NT2/D1 (cell line): ENCODE results near the gene MARCHF4.
A peak's percentile ranks its signal among the peaks of the same experiment; 100 is the strongest.
"Not testable (repeated sequence)": the region's sequence is repeated elsewhere in the genome, so short reads cannot be mapped to it uniquely, and the experiment has no call there.

Experiments used
- DNase-seq: peaks from one replicate; pipeline ENCODE4 v3.0.0-alpha.2; 2011; ENCODE audit warnings: low read depth, low spot score
- H3K27me3 ChIP-seq: 2 replicates; pipeline ENCODE4 v1.6.0; 2011; ENCODE audit warnings: mild to moderate bottlenecking; ENCODE audit not compliant: insufficient read length, insufficient read depth
- H3K36me3 ChIP-seq: 2 replicates; pipeline ENCODE4 v1.6.1; 2011; ENCODE audit warnings: mild to moderate bottlenecking, low read length, mixed read lengths; ENCODE audit not compliant: insufficient read depth, insufficient read length
- H3K4me1 ChIP-seq: 2 replicates; pipeline ENCODE4 v1.5.1; 2011; ENCODE audit not compliant: insufficient read depth, insufficient read length
- H3K4me3 ChIP-seq: 2 replicates; pipeline ENCODE4 v1.5.1; 2011; ENCODE audit warnings: low read depth; ENCODE audit not compliant: insufficient read length
- H3K9ac ChIP-seq: 2 replicates; pipeline ENCODE4 v1.6.0; 2011; ENCODE audit warnings: low read depth; ENCODE audit not compliant: insufficient read length
- H3K9me3 ChIP-seq: 2 replicates; pipeline ENCODE4 v1.5.1; 2011; ENCODE audit warnings: mild to moderate bottlenecking, low read length; ENCODE audit not compliant: insufficient read depth
- SUZ12 ChIP-seq: IDR thresholded peaks from 2 replicates; pipeline ENCODE4 v1.6.1; 2011; ENCODE audit not compliant: insufficient read length, insufficient read depth; ENCODE audit errors: extremely low read depth
- YY1 ChIP-seq: IDR thresholded peaks from 2 replicates; pipeline ENCODE4 v1.6.1; 2011; ENCODE audit not compliant: insufficient read length, insufficient read depth
- ZNF274 ChIP-seq: IDR thresholded peaks from 2 replicates; pipeline ENCODE4 v1.6.1; 2011; ENCODE audit warnings: mild to moderate bottlenecking, low read depth, low read length

MARCHF4 gene

GRCh38 chr2:216387262-216387661 lies 15.0 kb upstream of the MARCHF4 start:
- TF ChIP-seq YY1 (no peak), ZNF274 (no peak), SUZ12 (no peak)
- Histone ChIP-seq H3K4me3 (no peak overlapping the region), H3K27me3 (no peaks in the 10 kb centered on the region), H3K4me1 (no peaks in the 10 kb centered on the region), H3K36me3 (no peaks in the 10 kb centered on the region), H3K9me3 (peaks cover 12% of the 10 kb centered on the region), H3K9ac (no peak overlapping the region)
- no peak for DNase-seq

DNA sequence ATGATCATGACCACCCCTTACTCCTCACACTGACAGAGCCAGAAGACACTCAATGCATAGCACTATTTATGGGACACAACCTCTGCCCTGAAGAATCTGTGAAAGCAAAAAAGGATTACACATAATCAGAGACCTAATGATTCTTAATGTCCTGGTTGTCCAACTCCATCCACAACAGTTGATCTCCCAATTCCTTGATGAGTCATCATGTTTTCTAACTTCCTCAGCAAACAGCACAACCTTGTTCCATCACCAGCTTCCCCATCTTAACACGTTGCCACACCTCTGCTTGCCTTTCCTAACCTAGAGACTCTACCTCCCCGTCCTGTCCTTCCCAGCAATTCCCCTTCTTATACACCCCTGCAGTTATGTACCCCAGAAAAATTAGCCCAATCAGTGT lies 13.2 kb upstream of the MARCHF4 start:
- H3K9ac ChIP-seq, result no peak overlapping the region
- no peaks in the 10 kb centered on the region for H3K36me3 ChIP-seq
- H3K4me3 ChIP-seq, result no peak overlapping the region
- no peaks in the 10 kb centered on the region for H3K27me3 ChIP-seq
- H3K9me3 ChIP-seq, result peaks cover 12% of the 10 kb centered on the region
- DNase-seq, result no peak
- H3K4me1 ChIP-seq, result no peaks in the 10 kb centered on the region
- TF ChIP-seq SUZ12 (no peak), YY1 (no peak), ZNF274 (no peak)

DNA sequence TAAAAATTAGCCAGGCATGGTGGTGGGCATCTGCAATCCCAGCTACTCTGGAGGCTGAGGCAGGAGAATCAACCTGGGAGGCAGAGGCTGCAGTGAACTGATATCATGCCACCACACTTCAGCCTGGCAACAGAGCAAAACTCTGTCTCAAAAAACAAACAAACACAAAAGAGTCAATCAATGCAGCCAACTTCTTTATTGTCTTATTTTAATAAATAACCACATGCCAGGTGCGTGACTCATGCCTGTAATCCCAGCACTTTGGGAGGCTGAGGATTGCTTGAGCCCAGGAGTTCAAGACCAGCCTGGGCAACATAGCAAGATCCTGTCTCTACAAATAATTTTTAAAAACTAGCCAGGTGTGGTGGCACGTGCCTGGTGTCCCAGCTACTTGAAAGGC lies 12.1 kb upstream of the MARCHF4 start:
- H3K9me3 ChIP-seq, result peaks cover 12% of the 10 kb centered on the region
- not testable (repeated sequence) for H3K36me3 ChIP-seq, H3K9ac ChIP-seq, DNase-seq, H3K4me3 ChIP-seq, H3K4me1 ChIP-seq, H3K27me3 ChIP-seq

DNA sequence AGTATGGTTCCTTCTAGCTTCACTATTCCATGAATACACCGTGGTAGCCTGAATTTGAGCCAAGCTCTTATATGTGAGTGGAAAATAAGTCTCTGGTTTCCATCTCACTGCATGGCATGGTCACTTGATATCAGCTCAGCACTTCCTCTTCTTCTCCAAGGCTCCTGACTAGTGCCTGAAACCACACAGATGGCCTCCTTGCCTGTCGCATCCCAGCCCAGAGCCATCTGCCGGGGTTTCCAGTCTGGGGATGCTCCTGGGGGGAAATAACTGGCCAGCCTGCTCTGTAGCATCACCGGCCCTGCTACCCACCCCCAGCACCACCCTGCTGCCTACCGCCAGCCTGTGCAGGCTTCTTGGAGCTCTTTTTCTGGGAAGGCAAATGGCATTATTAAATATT lies 7.7 kb upstream of the MARCHF4 start:
- H3K27me3 ChIP-seq, result peaks cover 8% of the 10 kb centered on the region
- no peaks in the 10 kb centered on the region for H3K4me1 ChIP-seq
- no peak overlapping the region for H3K4me3 ChIP-seq
- H3K9me3 ChIP-seq, result peaks cover 5% of the 10 kb centered on the region; the same call in 1 of the 2 replicates
- H3K9ac ChIP-seq, result no peak overlapping the region
- no peaks in the 10 kb centered on the region for H3K36me3 ChIP-seq
- no peak for TF ChIP-seq YY1
- TF ChIP-seq SUZ12, result no peak
- TF ChIP-seq ZNF274, result no peak
- DNase-seq, result no peak

GRCh38 chr2:216375286-216375685 lies 3.0 kb upstream of the MARCHF4 start:
- DNase-seq, result no peak
- H3K27me3 ChIP-seq, result peaks cover 49% of the 10 kb centered on the region
- H3K9me3 ChIP-seq, result no peaks in the 10 kb centered on the region
- no peaks in the 10 kb centered on the region for H3K4me1 ChIP-seq
- no peak for TF ChIP-seq ZNF274
- no peak for TF ChIP-seq YY1
- no peak for TF ChIP-seq SUZ12
- H3K36me3 ChIP-seq, result no peaks in the 10 kb centered on the region
- no peak overlapping the region for H3K9ac ChIP-seq
- H3K4me3 ChIP-seq, result no peak overlapping the region

- no peak overlapping the region for H3K4me3 ChIP-seq
- TF ChIP-seq SUZ12, result no peak
- TF ChIP-seq ZNF274, result no peak
- no peak for TF ChIP-seq YY1
Measured at GRCh38 chr2:216373896-216374295, 1.6 kb upstream of the MARCHF4 start.

DNA sequence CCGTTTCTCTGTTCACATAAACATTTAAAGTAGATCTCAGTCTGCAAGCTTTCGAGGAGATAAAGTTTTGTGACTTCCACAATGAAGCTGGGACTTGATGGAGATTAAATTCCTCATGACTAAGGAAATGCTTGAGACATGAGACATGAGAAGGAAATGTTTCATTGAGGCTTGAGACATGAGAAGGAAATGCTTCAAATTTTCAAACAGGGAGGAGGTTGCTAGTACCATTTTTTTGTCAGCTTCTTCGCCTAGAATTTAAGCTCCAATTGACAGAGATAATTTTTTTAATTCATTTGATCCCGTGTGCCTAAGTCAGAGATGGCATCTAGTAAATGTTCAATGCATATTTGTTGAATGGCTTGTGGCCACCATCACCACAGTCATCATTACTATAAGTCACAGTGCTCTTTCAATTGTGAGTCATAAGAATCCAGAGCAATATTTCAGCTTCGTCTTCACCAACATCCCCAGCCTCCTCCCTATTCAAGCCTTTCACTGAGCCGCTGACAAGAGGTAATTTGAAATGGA lies 543 bp upstream of the MARCHF4 start:
- H3K4me3 ChIP-seq, result peak overlapping the region; percentile 56

More at GRCh38 chr2:216373896-216374295, 1.6 kb upstream of the MARCHF4 start:
- Histone ChIP-seq H3K9me3 (no peaks in the 10 kb centered on the region), H3K4me1 (no peaks in the 10 kb centered on the region), H3K27me3 (peaks cover 58% of the 10 kb centered on the region), H3K36me3 (no peaks in the 10 kb centered on the region), H3K9ac (no peak overlapping the region)
- DNase-seq, result no peak

GRCh38 chr2:216370961-216371712 lies 1.1 kb downstream of the MARCHF4 start:
- Histone ChIP-seq H3K27me3 (peaks cover 82% of the 10 kb centered on the region), H3K9ac (peak overlapping the region; percentile 58), H3K4me1 (no peaks in the 10 kb centered on the region), H3K9me3 (no peaks in the 10 kb centered on the region), H3K4me3 (peak overlapping the region; percentile 56), H3K36me3 (no peaks in the 10 kb centered on the region)
- TF ChIP-seq ZNF274 (no peak), SUZ12 (no peak), YY1 (no peak)
- DNase-seq, result no peak

More for the DNA sequence above, 543 bp upstream of the MARCHF4 start:
- Histone ChIP-seq H3K9me3 (no peaks in the 10 kb centered on the region), H3K36me3 (no peaks in the 10 kb centered on the region), H3K9ac (no peak overlapping the region), H3K27me3 (peaks cover 68% of the 10 kb centered on the region), H3K4me1 (no peaks in the 10 kb centered on the region)
- TF ChIP-seq ZNF274 (no peak), SUZ12 (no peak), YY1 (no peak)
- no peak for DNase-seq
